ENCODE results near the gene ARHGAP15. TPM values are rescaled to one million over a fixed set of nuclear protein-coding genes. Genes with fewer than 3 reads are reported as not detected.

The ARHGAP15 gene
- total RNA-seq, 4 donors from 2014 or later: 3.4 to 9.3 (median 6.4) TPM

DNA sequence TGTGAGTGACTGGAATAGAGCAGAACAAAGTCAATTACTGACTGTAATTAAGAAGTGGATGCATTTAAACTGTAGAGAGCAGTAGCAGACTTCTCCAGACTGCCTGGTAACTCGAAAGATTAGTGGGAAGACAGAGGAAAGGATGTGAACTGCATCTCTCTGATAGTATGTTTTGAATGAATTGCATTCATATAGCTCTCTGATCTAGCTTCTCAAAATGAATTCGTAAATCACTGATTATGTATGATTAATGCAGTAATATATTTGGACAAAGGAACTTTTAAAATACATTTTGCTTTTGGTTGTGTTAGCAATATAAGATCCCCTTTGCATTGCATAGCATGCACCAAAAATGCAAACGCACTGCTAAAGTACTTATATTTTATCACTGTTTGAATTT lies 304.0 kb downstream of the ARHGAP15 start:
- no peaks in the 10 kb centered on the region for H3K4me1 ChIP-seq
- TF ChIP-seq, protein P1, sequence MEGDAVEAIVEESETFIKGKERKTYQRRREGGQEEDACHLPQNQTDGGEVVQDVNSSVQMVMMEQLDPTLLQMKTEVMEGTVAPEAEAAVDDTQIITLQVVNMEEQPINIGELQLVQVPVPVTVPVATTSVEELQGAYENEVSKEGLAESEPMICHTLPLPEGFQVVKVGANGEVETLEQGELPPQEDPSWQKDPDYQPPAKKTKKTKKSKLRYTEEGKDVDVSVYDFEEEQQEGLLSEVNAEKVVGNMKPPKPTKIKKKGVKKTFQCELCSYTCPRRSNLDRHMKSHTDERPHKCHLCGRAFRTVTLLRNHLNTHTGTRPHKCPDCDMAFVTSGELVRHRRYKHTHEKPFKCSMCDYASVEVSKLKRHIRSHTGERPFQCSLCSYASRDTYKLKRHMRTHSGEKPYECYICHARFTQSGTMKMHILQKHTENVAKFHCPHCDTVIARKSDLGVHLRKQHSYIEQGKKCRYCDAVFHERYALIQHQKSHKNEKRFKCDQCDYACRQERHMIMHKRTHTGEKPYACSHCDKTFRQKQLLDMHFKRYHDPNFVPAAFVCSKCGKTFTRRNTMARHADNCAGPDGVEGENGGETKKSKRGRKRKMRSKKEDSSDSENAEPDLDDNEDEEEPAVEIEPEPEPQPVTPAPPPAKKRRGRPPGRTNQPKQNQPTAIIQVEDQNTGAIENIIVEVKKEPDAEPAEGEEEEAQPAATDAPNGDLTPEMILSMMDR (IDR thresholded peaks at IDR 0.05): peak in 1 of 4 experiments; percentile 32
- TF ChIP-seq POLR2AphosphoS5 (IDR thresholded peaks at IDR 0.05) (no peak), EP300 (IDR thresholded peaks at IDR 0.05) (no peak)
- H3K9me3 ChIP-seq: no peaks in the 10 kb centered on the region
- H3K27me3 ChIP-seq: no peaks in the 10 kb centered on the region
- H3K4me3 ChIP-seq: no peak overlapping the region
- H3K36me3 ChIP-seq: no peaks in the 10 kb centered on the region
- 39 to 58% methylated on average over 3 of the region's 3 CpGs for WGBS, 2 donors (ENCODE audit: low coverage in 1 of 2)
- ATAC-seq: peak; percentile 31
- peak overlapping the region in 1 of 4 donors; percentile 40 for H3K27ac ChIP-seq

DNA sequence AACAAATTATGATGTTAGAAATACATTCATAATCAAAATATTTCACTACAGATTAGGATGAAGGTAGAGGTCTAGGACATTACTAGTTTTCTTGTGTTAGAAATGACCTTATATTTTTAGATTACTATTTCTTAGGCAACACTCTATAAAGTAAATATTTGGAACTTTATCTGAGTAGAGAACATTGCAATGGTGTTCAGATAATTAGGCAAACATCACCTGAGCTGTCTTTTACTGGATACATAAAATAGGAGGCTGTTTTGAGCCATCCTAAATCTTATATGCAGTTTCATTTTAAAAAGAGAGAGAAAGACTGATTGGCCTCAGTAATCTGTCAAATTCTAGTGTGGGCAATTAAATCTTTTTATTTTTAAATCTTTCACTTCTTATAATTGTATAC lies 304.6 kb downstream of the ARHGAP15 start:
- no peak for TF ChIP-seq POLR2AphosphoS5 (IDR thresholded peaks at IDR 0.05)
- TF ChIP-seq POLR2A (IDR thresholded peaks at IDR 0.05): no peak
- TF ChIP-seq, protein P1 (IDR thresholded peaks at IDR 0.05): no peak
- no peak for TF ChIP-seq EP300 (IDR thresholded peaks at IDR 0.05)
- no peaks in the 10 kb centered on the region for H3K9me3 ChIP-seq
- H3K27ac ChIP-seq: peak overlapping the region in 2 of 4 donors; percentile 32 to 40
- H3K27me3 ChIP-seq: no peaks in the 10 kb centered on the region
- no peak for ATAC-seq
- H3K36me3 ChIP-seq: no peaks in the 10 kb centered on the region
- H3K4me3 ChIP-seq: no peak overlapping the region
- H3K4me1 ChIP-seq: no peaks in the 10 kb centered on the region

DNA sequence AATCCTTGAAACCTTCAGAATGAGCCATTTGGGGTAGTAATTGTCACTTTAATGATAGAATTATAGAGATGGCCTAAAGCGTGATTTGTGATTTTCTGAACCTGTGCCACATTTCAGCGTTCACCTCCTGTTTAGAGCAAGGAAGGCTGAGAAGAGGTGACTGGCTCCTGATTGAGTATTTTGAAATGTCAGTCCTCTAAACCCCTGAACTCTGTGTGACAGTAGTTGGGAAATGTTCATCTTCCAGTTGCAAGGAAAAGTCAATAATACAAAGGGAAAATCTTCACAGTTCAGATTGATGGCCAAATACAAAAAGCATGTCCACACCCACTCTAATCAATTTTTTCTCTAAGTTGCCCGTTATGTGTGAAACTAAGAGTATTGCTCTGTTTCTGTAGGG lies 305.2 kb downstream of the ARHGAP15 start:
- WGBS, 2 donors (ENCODE audit: low coverage in 1 of 2): 73% methylated on average over 3 of the region's 3 CpGs
- Histone ChIP-seq H3K4me3 (no peak overlapping the region), H3K9me3 (no peaks in the 10 kb centered on the region), H3K4me1 (no peaks in the 10 kb centered on the region), H3K36me3 (no peaks in the 10 kb centered on the region), H3K27ac (peak overlapping the region in 3 of 4 donors; percentile 6 to 40 (median 32)), H3K27me3 (no peaks in the 10 kb centered on the region)
- ATAC-seq: no peak
- TF ChIP-seq, protein P1 (IDR thresholded peaks at IDR 0.05): no peak
- TF ChIP-seq POLR2AphosphoS5 (IDR thresholded peaks at IDR 0.05) (no peak), POLR2A (IDR thresholded peaks at IDR 0.05) (no peak), EP300 (IDR thresholded peaks at IDR 0.05) (no peak)

DNA sequence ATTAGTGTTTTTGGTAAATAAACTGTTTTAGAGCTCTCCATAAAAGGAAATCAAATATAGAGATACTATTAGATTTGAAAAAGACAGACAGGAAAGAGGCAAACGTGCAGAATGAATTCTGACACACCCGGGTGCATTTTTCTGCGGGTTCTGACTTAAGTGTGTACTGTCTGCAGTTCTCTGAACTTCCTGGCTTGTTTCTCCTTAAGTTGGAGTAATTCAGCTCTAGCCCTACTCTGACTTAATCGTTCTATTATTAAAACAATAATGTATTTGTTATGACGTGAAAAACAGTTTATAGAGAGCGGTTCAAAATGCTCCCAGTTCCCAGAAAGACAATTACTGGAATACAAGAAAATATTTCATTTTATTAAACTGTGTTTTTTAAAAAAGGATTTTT lies 305.9 kb downstream of the ARHGAP15 start:
- 32 to 46% methylated on average over 6 of the region's 6 CpGs for WGBS, 2 donors (ENCODE audit: low coverage in 1 of 2)
- no peaks in the 10 kb centered on the region for H3K4me1 ChIP-seq
- ATAC-seq: no peak
- TF ChIP-seq EP300 (IDR thresholded peaks at IDR 0.05) (no peak), POLR2AphosphoS5 (IDR thresholded peaks at IDR 0.05) (no peak), POLR2A (IDR thresholded peaks at IDR 0.05) (no peak)
- TF ChIP-seq, protein P1 (IDR thresholded peaks at IDR 0.05): no peak
- H3K36me3 ChIP-seq: no peaks in the 10 kb centered on the region
- no peaks in the 10 kb centered on the region for H3K9me3 ChIP-seq
- peak overlapping the region in 2 of 4 donors; percentile 2 to 40 for H3K27ac ChIP-seq
- no peak overlapping the region for H3K4me3 ChIP-seq
- no peaks in the 10 kb centered on the region for H3K27me3 ChIP-seq

DNA sequence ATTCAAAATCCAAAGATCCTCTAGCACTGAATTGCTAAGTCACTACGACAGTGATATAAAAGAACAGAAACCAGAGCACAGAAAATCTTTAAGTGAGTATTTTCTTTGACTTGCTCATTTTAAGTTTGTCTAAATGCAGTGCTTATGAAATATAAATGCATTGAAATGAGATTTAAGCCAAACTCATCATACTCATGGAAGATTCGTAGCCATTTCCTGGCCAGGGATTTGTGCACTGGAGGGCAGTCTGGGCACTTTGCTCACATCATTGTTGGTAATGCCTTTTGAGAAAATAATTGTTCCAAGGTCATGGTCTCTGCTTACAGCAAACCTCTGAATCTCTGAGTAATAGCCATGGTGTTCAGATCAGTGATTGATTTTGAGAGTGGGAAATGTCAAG lies 307.7 kb downstream of the ARHGAP15 start:
- Histone ChIP-seq H3K9me3 (no peaks in the 10 kb centered on the region), H3K27ac (peak overlapping the region in 3 of 4 donors; percentile 9 to 42 (median 32)), H3K27me3 (no peaks in the 10 kb centered on the region), H3K4me1 (no peaks in the 10 kb centered on the region), H3K4me3 (peak overlapping the region in 1 of 2 donors; percentile 16), H3K36me3 (no peaks in the 10 kb centered on the region)
- ATAC-seq: no peak
- TF ChIP-seq POLR2A (IDR thresholded peaks at IDR 0.05) (no peak), POLR2AphosphoS5 (IDR thresholded peaks at IDR 0.05) (no peak), EP300 (IDR thresholded peaks at IDR 0.05) (no peak)
- TF ChIP-seq, protein P1 (IDR thresholded peaks at IDR 0.05): no peak
- WGBS, 2 donors (ENCODE audit: low coverage in 1 of 2): 44 to 86% methylated on average over 2 of the region's 2 CpGs

Measured in gastroesophageal sphincter (tissue), 4 donors.